Measurements from ENCODE around the gene LSAMP.

GRCh38 chr3:116399701-116400226, 45.5 kb downstream of the LSAMP start:
- TF ChIP-seq POLR2AphosphoS5 (IDR thresholded peaks at IDR 0.05) (no peak), CTCF (IDR thresholded peaks at IDR 0.05) (no peak)
